GM12874 (cell line): ENCODE data around the gene ITGAD.

ENCODE experiments used
- TF ChIP-seq, protein P1 (sequence below): IDR thresholded peaks from 2 replicates; pipeline ENCODE4 v1.5.1; 2011; ENCODE audit warnings: low read depth, mild to moderate bottlenecking, control low read depth, low read length, moderate library complexity; ENCODE audit not compliant: insufficient read depth

ITGAD gene

DNA sequence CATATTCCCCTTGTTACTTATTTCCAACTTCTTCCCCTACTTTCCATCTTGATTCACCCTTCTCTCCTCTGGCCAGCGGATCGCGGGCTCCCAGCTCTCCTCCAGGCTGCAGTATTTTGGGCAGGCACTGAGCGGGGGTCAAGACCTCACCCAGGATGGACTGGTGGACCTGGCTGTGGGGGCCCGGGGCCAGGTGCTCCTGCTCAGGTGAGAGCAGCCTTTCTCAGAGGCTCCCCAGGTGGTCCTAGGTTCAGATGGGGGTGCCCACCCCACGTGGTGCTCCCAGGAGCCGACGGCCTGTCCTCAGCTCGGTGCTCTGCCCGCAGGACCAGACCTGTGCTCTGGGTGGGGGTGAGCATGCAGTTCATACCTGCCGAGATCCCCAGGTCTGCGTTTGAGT is 22.1 kb upstream of the ITGAD start:
- TF ChIP-seq, protein P1, sequence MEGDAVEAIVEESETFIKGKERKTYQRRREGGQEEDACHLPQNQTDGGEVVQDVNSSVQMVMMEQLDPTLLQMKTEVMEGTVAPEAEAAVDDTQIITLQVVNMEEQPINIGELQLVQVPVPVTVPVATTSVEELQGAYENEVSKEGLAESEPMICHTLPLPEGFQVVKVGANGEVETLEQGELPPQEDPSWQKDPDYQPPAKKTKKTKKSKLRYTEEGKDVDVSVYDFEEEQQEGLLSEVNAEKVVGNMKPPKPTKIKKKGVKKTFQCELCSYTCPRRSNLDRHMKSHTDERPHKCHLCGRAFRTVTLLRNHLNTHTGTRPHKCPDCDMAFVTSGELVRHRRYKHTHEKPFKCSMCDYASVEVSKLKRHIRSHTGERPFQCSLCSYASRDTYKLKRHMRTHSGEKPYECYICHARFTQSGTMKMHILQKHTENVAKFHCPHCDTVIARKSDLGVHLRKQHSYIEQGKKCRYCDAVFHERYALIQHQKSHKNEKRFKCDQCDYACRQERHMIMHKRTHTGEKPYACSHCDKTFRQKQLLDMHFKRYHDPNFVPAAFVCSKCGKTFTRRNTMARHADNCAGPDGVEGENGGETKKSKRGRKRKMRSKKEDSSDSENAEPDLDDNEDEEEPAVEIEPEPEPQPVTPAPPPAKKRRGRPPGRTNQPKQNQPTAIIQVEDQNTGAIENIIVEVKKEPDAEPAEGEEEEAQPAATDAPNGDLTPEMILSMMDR = no peak

- TF ChIP-seq, protein P1 = no peak
Observed at GRCh38 chr16:31371619-31372484, 21.3 kb upstream of the ITGAD start.

- TF ChIP-seq, protein P1 = no peak
Observed at GRCh38 chr16:31373235-31373634, 19.9 kb upstream of the ITGAD start.

GRCh38 chr16:31375231-31375630 is 17.9 kb upstream of the ITGAD start:
- TF ChIP-seq, protein P1 = no peak

GRCh38 chr16:31376705-31377104 is 16.4 kb upstream of the ITGAD start:
- TF ChIP-seq, protein P1 = no peak

- TF ChIP-seq, protein P1 = no peak
Observed at GRCh38 chr16:31377210-31377903, 15.8 kb upstream of the ITGAD start.

DNA sequence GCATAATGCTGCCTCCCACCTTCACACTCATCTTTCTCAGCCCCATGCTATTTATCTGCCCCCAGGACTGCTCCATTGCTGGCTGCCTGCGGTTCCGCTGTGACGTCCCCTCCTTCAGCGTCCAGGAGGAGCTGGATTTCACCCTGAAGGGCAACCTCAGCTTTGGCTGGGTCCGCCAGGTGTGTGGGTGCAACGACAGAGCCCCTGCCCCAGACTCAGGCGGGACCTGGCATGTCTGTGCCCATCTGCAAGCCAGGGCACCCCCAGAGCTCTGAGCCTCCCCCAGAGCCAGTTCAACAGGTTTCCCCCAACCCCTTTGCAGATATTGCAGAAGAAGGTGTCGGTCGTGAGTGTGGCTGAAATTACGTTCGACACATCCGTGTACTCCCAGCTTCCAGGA is 12.9 kb upstream of the ITGAD start:
- TF ChIP-seq, protein P1 = no peak
